ENCODE results near the gene DTD2.
A peak's percentile ranks its signal among the peaks of the same experiment; 100 is the strongest.
"Not testable (repeated sequence)": the region's sequence is repeated elsewhere in the genome, so short reads cannot be mapped to it uniquely, and the experiment has no call there.

Gene DTD2

GRCh38 chr14:31445703-31446102 lies 11.6 kb downstream of the DTD2 start:
- H3K27ac ChIP-seq, result no peak overlapping the region
- DNase-seq (ENCODE audit: low read depth, low spot score), result no peak

- no peak for DNase-seq (ENCODE audit: low read depth, low spot score)
- peak overlapping the region; percentile 44 for H3K27ac ChIP-seq
Observed at GRCh38 chr14:31442284-31442683, 15.0 kb downstream of the DTD2 start.

GRCh38 chr14:31441273-31442111 lies 15.8 kb downstream of the DTD2 start:
- H3K27ac ChIP-seq, result peak overlapping the region; percentile 44

GRCh38 chr14:31440280-31440679 lies 17.0 kb downstream of the DTD2 start:
- no peak for DNase-seq (ENCODE audit: low read depth, low spot score)
- H3K27ac ChIP-seq, result no peak overlapping the region

More at GRCh38 chr14:31441273-31442111, 15.8 kb downstream of the DTD2 start:
- no peak for DNase-seq (ENCODE audit: low read depth, low spot score)

- DNase-seq (ENCODE audit: low read depth, low spot score), result no peak
- no peak overlapping the region for H3K27ac ChIP-seq
Observed at GRCh38 chr14:31439561-31439960, 17.7 kb downstream of the DTD2 start.

GRCh38 chr14:31437045-31437691 lies 20.1 kb downstream of the DTD2 start:
- DNase-seq (ENCODE audit: low read depth, low spot score); H3K27ac ChIP-seq: not testable (repeated sequence)

- DNase-seq (ENCODE audit: low read depth, low spot score), result no peak
Observed at GRCh38 chr14:31435276-31435675, 22.0 kb downstream of the DTD2 start.

GRCh38 chr14:31430634-31431264 lies 26.6 kb downstream of the DTD2 start:
- no peak for DNase-seq (ENCODE audit: low read depth, low spot score)
- no peak overlapping the region for H3K27ac ChIP-seq

More at GRCh38 chr14:31435276-31435675, 22.0 kb downstream of the DTD2 start:
- no peak overlapping the region for H3K27ac ChIP-seq

- no peak for DNase-seq (ENCODE audit: low read depth, low spot score)
- H3K27ac ChIP-seq, result no peak overlapping the region
Observed at GRCh38 chr14:31429791-31430190, 27.5 kb downstream of the DTD2 start.

GRCh38 chr14:31428011-31428410 lies 29.3 kb downstream of the DTD2 start:
- no peak overlapping the region for H3K27ac ChIP-seq
- no peak for DNase-seq (ENCODE audit: low read depth, low spot score)

- H3K27ac ChIP-seq, result no peak overlapping the region
- DNase-seq (ENCODE audit: low read depth, low spot score), result no peak
Observed at GRCh38 chr14:31426663-31427062, 30.6 kb downstream of the DTD2 start.

- DNase-seq (ENCODE audit: low read depth, low spot score), result no peak
- no peak overlapping the region for H3K27ac ChIP-seq
Observed at GRCh38 chr14:31425905-31426304, 31.4 kb downstream of the DTD2 start.

- DNase-seq (ENCODE audit: low read depth, low spot score), result no peak
- no peak overlapping the region for H3K27ac ChIP-seq
Observed at GRCh38 chr14:31421200-31421599, 36.1 kb downstream of the DTD2 start.

- peak; percentile 64 for DNase-seq (ENCODE audit: low read depth, low spot score)
- H3K27ac ChIP-seq, result peak within 1 kb of the TSS; percentile 60
Observed at GRCh38 chr14:31420319-31421111, 36.8 kb downstream of the DTD2 start, which contains the start of gene HEATR5A. Gene HEATR5A, minus strand, starts transcription at chr14:31420550. Its CDS starts 17,575 bp downstream, at chr14:31402975.

- no peak for DNase-seq (ENCODE audit: low read depth, low spot score)
- H3K27ac ChIP-seq, result peak overlapping the region; percentile 60
Observed at GRCh38 chr14:31419967-31420318, 37.4 kb downstream of the DTD2 start.

- no peak for DNase-seq (ENCODE audit: low read depth, low spot score)
- H3K27ac ChIP-seq, result peak overlapping the region; percentile 60
Observed at GRCh38 chr14:31419179-31419966, 37.9 kb downstream of the DTD2 start.

GRCh38 chr14:31418440-31418839 lies 38.9 kb downstream of the DTD2 start:
- H3K27ac ChIP-seq, result no peak overlapping the region
- DNase-seq (ENCODE audit: low read depth, low spot score), result no peak

GRCh38 chr14:31414190-31414833 lies 43.0 kb downstream of the DTD2 start:
- DNase-seq (ENCODE audit: low read depth, low spot score), result no peak
- peak overlapping the region; percentile 20 for H3K27ac ChIP-seq

- no peak overlapping the region for H3K27ac ChIP-seq
- DNase-seq (ENCODE audit: low read depth, low spot score), result no peak
Observed at GRCh38 chr14:31411218-31411727, 46.0 kb downstream of the DTD2 start.
